Measurements from ENCODE around the gene LGALS8. TPM values are rescaled to one million over a fixed set of nuclear protein-coding genes. Genes with fewer than 3 reads are reported as not detected.

LGALS8 gene
- total and polyA plus RNA-seq, 2 of the 4 experiments (the other 2 are of a cell fraction) = 41.3 to 57.7 TPM

GRCh38 chr1:236476019-236476418, 47.8 kb upstream of the LGALS8 start:
- H3K4me1 ChIP-seq (ENCODE audit: control insufficient read depth, insufficient read depth, low read length) = no peaks in the 10 kb centered on the region
- ATAC-seq (ENCODE audit: low read depth) (no peak), DNase-seq (no peak)
- no peak overlapping the region for H3K4me2 ChIP-seq (ENCODE audit: low read depth, low read length)
- no peak overlapping the region for H3K9ac ChIP-seq (ENCODE audit: low read depth, low read length)
- no peaks in the 10 kb centered on the region for H3K79me1 ChIP-seq (ENCODE audit: low read depth in 1 of 2, low read length in 2 of 2)
- H3K36me3 ChIP-seq (ENCODE audit: control insufficient read depth, insufficient read depth, low read length) = no peaks in the 10 kb centered on the region
- H4K8ac ChIP-seq (ENCODE audit: low read depth in 2 of 2, low read length in 2 of 2) = no peak overlapping the region
- H3K27ac ChIP-seq (ENCODE audit: insufficient read depth, low read length) = no peak overlapping the region
- POLR2A ChIA-PET (ENCODE audit: unreplicated experiment) = no interaction called here
- WGBS, 2 experiments (ENCODE audit: extremely low coverage in 2 of 2, insufficient read length in 1 of 2) = no CpG with 5 or more reads among the region's 5 CpGs
- H3K9me3 ChIP-seq (ENCODE audit: control insufficient read depth, insufficient read depth, low read length) = no peaks in the 10 kb centered on the region
- TF ChIP-seq RFX5 (IDR thresholded peaks at IDR 0.05; ENCODE audit: low read depth, low read length) (no peak), MXI1 (IDR thresholded peaks at IDR 0.05; ENCODE audit: borderline replicate concordance, low read depth, low read length) (no peak), ELK1 (IDR thresholded peaks at IDR 0.05; ENCODE audit: borderline replicate concordance, low read depth, low read length) (no peak), NFE2L2 (IDR thresholded peaks at IDR 0.05; ENCODE audit: low read depth, low read length) (no peak), FOS (IDR thresholded peaks at IDR 0.05; ENCODE audit: low read depth, low read length) (no peak), CEBPB (IDR thresholded peaks at IDR 0.05; ENCODE audit: low read depth, low read length) (no peak), CHD1 (IDR thresholded peaks at IDR 0.05; ENCODE audit: low read depth, low read length) (no peak)
- no peak overlapping the region for H2BK120ac ChIP-seq (ENCODE audit: low read depth, low read length)
- H4K91ac ChIP-seq (ENCODE audit: insufficient read depth, low read depth, low read length) = no peak overlapping the region
- peaks cover 4% of the 10 kb centered on the region; the same call in 1 of the 2 replicates for H3K27me3 ChIP-seq (ENCODE audit: control insufficient read depth, insufficient read depth, low read length)
- dilution Hi-C loops (cut with HindIII; ENCODE audit: low sequenced_read_pairs, unreplicated experiment) (no loop called here), intact Hi-C loops (cut with micrococcal nuclease) (no loop called here), in situ Hi-C loops (cut with MboI; ENCODE audit: low sequenced_read_pairs) (no loop called here)
- H3K18ac ChIP-seq (ENCODE audit: low read depth, low read length) = no peak overlapping the region
- no peaks in the 10 kb centered on the region for H4K20me1 ChIP-seq (ENCODE audit: insufficient read depth, low read length)
- H2BK5ac ChIP-seq (ENCODE audit: low read depth, low read length, poor library complexity, severe bottlenecking) = no peak overlapping the region
- no peak overlapping the region for H3K56ac ChIP-seq (ENCODE audit: extremely low read depth, insufficient read depth, low read length)
- no peaks in the 10 kb centered on the region for H3K9me1 ChIP-seq (ENCODE audit: insufficient read depth, low read length)
- no peak overlapping the region for H3K4me3 ChIP-seq (ENCODE audit: insufficient read depth, low read depth, low read length)
- BruUV-seq (replicated peaks) = no TSS peak
- no peak overlapping the region for H2AK9ac ChIP-seq (replicated peaks; ENCODE audit: low read depth, low read length, poor library complexity)
- CTCF ChIA-PET = interaction anchor here (0.7 kb wide), 1 partner anchor 366 kb away, joined by 3 read pairs; no protein-coding TSS in a partner anchor
- no peak overlapping the region for H3K14ac ChIP-seq (replicated peaks; ENCODE audit: low read depth, low read length)
- no peak overlapping the region for H2BK15ac ChIP-seq (ENCODE audit: low read depth, low read length)
- no peak overlapping the region for H3K23ac ChIP-seq (ENCODE audit: low read depth, low read length)
- no peak overlapping the region for H2AFZ ChIP-seq (replicated peaks; ENCODE audit: low read length, poor library complexity)
- no peak overlapping the region for H2BK20ac ChIP-seq (ENCODE audit: low read depth, low read length)
- no peak overlapping the region for H4K5ac ChIP-seq (ENCODE audit: low read depth, low read length)
- no peak overlapping the region for H2AK5ac ChIP-seq (ENCODE audit: low read depth, low read length)
- H3K4ac ChIP-seq (ENCODE audit: low read depth, low read length) = no peak overlapping the region

Measured in IMR-90 (cell line).